ENCODE results near the gene CFAP221. TPM values are rescaled to one million over a fixed set of nuclear protein-coding genes. Genes with fewer than 3 reads are reported as not detected.

CFAP221 gene
- total and polyA plus RNA-seq, 9 donors: 0.24 to 23.4 (median 2.4) TPM

GRCh38 chr2:119511989-119512388 lies 32.3 kb upstream of the CFAP221 start:
- H3K27ac ChIP-seq: no peak overlapping the region
- intact Hi-C loops (cut with DNase I): no loop called here
- H3K4me1 ChIP-seq (ENCODE audit: insufficient read depth): no peaks in the 10 kb centered on the region
- no peaks in the 10 kb centered on the region for H3K9me3 ChIP-seq
- DNase-seq: no peak
- no peaks in the 10 kb centered on the region for H3K36me3 ChIP-seq
- no peak for TF ChIP-seq EP300 (IDR thresholded peaks at IDR 0.05)
- no peak for TF ChIP-seq CTCF (IDR thresholded peaks at IDR 0.05)
- TF ChIP-seq POLR2A (IDR thresholded peaks at IDR 0.05): no peak
- no peaks in the 10 kb centered on the region for H3K27me3 ChIP-seq
- 83 to 84% (median 83%) methylated on average over 3 of the region's 3 CpGs for WGBS, 3 donors
- H3K4me3 ChIP-seq: no peak overlapping the region

GRCh38 chr2:119512946-119513345 lies 31.3 kb upstream of the CFAP221 start:
- Histone ChIP-seq H3K4me1 (ENCODE audit: insufficient read depth) (no peaks in the 10 kb centered on the region), H3K4me3 (no peak overlapping the region), H3K27ac (no peak overlapping the region), H3K9me3 (no peaks in the 10 kb centered on the region), H3K36me3 (no peaks in the 10 kb centered on the region), H3K27me3 (no peaks in the 10 kb centered on the region)
- DNase-seq: no peak
- intact Hi-C loops (cut with DNase I): no loop called here
- WGBS, 3 donors: 70 to 91% (median 89%) methylated on average over 1 of the region's 1 CpG
- no peak for TF ChIP-seq EP300 (IDR thresholded peaks at IDR 0.05)
- no peak for TF ChIP-seq CTCF (IDR thresholded peaks at IDR 0.05)
- TF ChIP-seq POLR2A (IDR thresholded peaks at IDR 0.05): no peak

GRCh38 chr2:119513832-119514231 lies 30.4 kb upstream of the CFAP221 start:
- no peak for TF ChIP-seq CTCF (IDR thresholded peaks at IDR 0.05)
- TF ChIP-seq EP300 (IDR thresholded peaks at IDR 0.05): no peak
- TF ChIP-seq POLR2A (IDR thresholded peaks at IDR 0.05): no peak
- DNase-seq: no peak
- Histone ChIP-seq H3K4me3 (no peak overlapping the region), H3K27me3 (no peaks in the 10 kb centered on the region), H3K4me1 (ENCODE audit: insufficient read depth) (no peaks in the 10 kb centered on the region), H3K36me3 (no peaks in the 10 kb centered on the region), H3K9me3 (no peaks in the 10 kb centered on the region), H3K27ac (no peak overlapping the region)
- WGBS, 3 donors: 30 to 58% (median 35%) methylated on average over 1 of the region's 1 CpG
- intact Hi-C loops (cut with DNase I): no loop called here

- no peak for DNase-seq
- Histone ChIP-seq H3K27me3 (no peaks in the 10 kb centered on the region), H3K4me1 (ENCODE audit: insufficient read depth) (no peaks in the 10 kb centered on the region), H3K9me3 (no peaks in the 10 kb centered on the region), H3K36me3 (no peaks in the 10 kb centered on the region), H3K4me3 (no peak overlapping the region), H3K27ac (no peak overlapping the region)
- intact Hi-C loops (cut with DNase I): no loop called here
- TF ChIP-seq EP300 (IDR thresholded peaks at IDR 0.05): no peak
- no peak for TF ChIP-seq CTCF (IDR thresholded peaks at IDR 0.05)
- no peak for TF ChIP-seq POLR2A (IDR thresholded peaks at IDR 0.05)
- WGBS, 3 donors: 86 to 88% (median 87%) methylated on average over 2 of the region's 2 CpGs
Observed at GRCh38 chr2:119516121-119516520, 28.1 kb upstream of the CFAP221 start.

GRCh38 chr2:119517433-119517832 lies 26.8 kb upstream of the CFAP221 start:
- no peaks in the 10 kb centered on the region for H3K27me3 ChIP-seq

More at GRCh38 chr2:119517433-119517832, 26.8 kb upstream of the CFAP221 start:
- Histone ChIP-seq H3K36me3 (no peaks in the 10 kb centered on the region), H3K27ac (no peak overlapping the region), H3K9me3 (no peaks in the 10 kb centered on the region), H3K4me3 (no peak overlapping the region), H3K4me1 (ENCODE audit: insufficient read depth) (no peaks in the 10 kb centered on the region)
- 43 to 51% (median 45%) methylated on average over 7 of the region's 7 CpGs for WGBS, 3 donors
- DNase-seq: peak in 1 of 5 donors; percentile 21
- intact Hi-C loops (cut with DNase I): no loop called here
- TF ChIP-seq CTCF (IDR thresholded peaks at IDR 0.05) (no peak), POLR2A (IDR thresholded peaks at IDR 0.05) (no peak), EP300 (IDR thresholded peaks at IDR 0.05) (no peak)
